ENCODE results near the gene CEACAM1.
A peak's percentile ranks its signal among the peaks of the same experiment; 100 is the strongest.

Gene CEACAM1

GRCh38 chr19:42531313-42531712 is 3.0 kb upstream of the CEACAM1 start:
- peaks cover 13% of the 10 kb centered on the region for H3K4me1 ChIP-seq (ENCODE audit: low read length)

GRCh38 chr19:42529248-42529764 is 1.0 kb upstream of the CEACAM1 start:
- Histone ChIP-seq H4K20me1 (ENCODE audit: insufficient read depth, low read length) (no peaks in the 10 kb centered on the region), H3K79me2 (ENCODE audit: low read length) (no peaks in the 10 kb centered on the region), H3K27me3 (replicated peaks; ENCODE audit: insufficient read depth, low read length) (no peaks in the 10 kb centered on the region), H3K27ac (ENCODE audit: low read length) (no peak overlapping the region), H3K36me3 (replicated peaks; ENCODE audit: insufficient read depth, low read length) (no peaks in the 10 kb centered on the region), H3K4me1 (ENCODE audit: low read length) (peaks cover 13% of the 10 kb centered on the region), H2AFZ (ENCODE audit: low read length) (peak overlapping the region; percentile 86), H3K4me2 (ENCODE audit: low read depth, low read length) (peak overlapping the region; percentile 89; the same call in 1 of the 2 replicates), H3K4me3 (ENCODE audit: low read length) (no peak overlapping the region; the same call in 1 of the 2 replicates), H3K9ac (ENCODE audit: low read length) (no peak overlapping the region), H3F3A (ENCODE audit: insufficient read depth, low read length) (no peaks in the 10 kb centered on the region), H3K9me2 (replicated peaks; ENCODE audit: insufficient read depth, low read length) (no peaks in the 10 kb centered on the region), H3K9me3 (replicated peaks; ENCODE audit: insufficient read depth, low read length) (no peaks in the 10 kb centered on the region)
- DNase-seq: peak; percentile 38
- TF ChIP-seq EZH2phosphoT487 (IDR thresholded peaks at IDR 0.05; ENCODE audit: low read length): no peak
- TF ChIP-seq, protein P1, sequence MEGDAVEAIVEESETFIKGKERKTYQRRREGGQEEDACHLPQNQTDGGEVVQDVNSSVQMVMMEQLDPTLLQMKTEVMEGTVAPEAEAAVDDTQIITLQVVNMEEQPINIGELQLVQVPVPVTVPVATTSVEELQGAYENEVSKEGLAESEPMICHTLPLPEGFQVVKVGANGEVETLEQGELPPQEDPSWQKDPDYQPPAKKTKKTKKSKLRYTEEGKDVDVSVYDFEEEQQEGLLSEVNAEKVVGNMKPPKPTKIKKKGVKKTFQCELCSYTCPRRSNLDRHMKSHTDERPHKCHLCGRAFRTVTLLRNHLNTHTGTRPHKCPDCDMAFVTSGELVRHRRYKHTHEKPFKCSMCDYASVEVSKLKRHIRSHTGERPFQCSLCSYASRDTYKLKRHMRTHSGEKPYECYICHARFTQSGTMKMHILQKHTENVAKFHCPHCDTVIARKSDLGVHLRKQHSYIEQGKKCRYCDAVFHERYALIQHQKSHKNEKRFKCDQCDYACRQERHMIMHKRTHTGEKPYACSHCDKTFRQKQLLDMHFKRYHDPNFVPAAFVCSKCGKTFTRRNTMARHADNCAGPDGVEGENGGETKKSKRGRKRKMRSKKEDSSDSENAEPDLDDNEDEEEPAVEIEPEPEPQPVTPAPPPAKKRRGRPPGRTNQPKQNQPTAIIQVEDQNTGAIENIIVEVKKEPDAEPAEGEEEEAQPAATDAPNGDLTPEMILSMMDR (IDR thresholded peaks at IDR 0.05; ENCODE audit: low read length): peak; percentile 96
- TF ChIP-seq EZH2 (optimal IDR thresholded peaks at IDR 0.05; ENCODE audit: low read depth, low read length): no peak

More at GRCh38 chr19:42531313-42531712, 3.0 kb upstream of the CEACAM1 start:
- Histone ChIP-seq H3K27ac (ENCODE audit: low read length) (no peak overlapping the region), H3K9ac (ENCODE audit: low read length) (no peak overlapping the region), H2AFZ (ENCODE audit: low read length) (no peak overlapping the region), H3K79me2 (ENCODE audit: low read length) (no peaks in the 10 kb centered on the region), H3K36me3 (replicated peaks; ENCODE audit: insufficient read depth, low read length) (no peaks in the 10 kb centered on the region), H3F3A (ENCODE audit: insufficient read depth, low read length) (no peaks in the 10 kb centered on the region), H3K9me2 (replicated peaks; ENCODE audit: insufficient read depth, low read length) (no peaks in the 10 kb centered on the region), H3K4me2 (ENCODE audit: low read depth, low read length) (no peak overlapping the region), H3K4me3 (ENCODE audit: low read length) (no peak overlapping the region), H3K27me3 (replicated peaks; ENCODE audit: insufficient read depth, low read length) (0 out of 2 replicates have a peak, but pooled peaks cover 4% of the 10 kb centered on the region), H4K20me1 (ENCODE audit: insufficient read depth, low read length) (no peaks in the 10 kb centered on the region), H3K9me3 (replicated peaks; ENCODE audit: insufficient read depth, low read length) (no peaks in the 10 kb centered on the region)
- TF ChIP-seq EZH2phosphoT487 (IDR thresholded peaks at IDR 0.05; ENCODE audit: low read length): no peak
- TF ChIP-seq, protein P1 (IDR thresholded peaks at IDR 0.05; ENCODE audit: low read length): no peak
- no peak for TF ChIP-seq EZH2 (optimal IDR thresholded peaks at IDR 0.05; ENCODE audit: low read depth, low read length)
- no peak for DNase-seq

DNA sequence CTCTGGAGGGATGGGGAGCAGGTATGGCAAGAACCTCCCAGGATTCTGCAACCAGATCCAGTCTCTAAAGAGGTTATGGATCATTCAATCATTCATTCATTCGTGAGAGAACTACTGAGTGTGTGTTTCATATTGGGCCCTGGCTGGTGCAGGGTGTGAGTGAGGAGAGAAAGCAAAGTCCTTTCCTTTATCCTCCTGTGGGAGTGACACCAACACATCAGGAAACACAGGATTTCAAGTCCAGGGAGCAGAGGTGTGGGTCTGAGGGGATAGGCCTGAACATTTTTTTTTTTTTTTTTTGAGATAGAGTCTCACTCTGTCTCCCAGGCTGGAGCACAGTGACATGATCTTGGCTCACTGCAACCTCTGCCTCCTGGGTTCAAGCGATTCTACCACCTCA is 3.3 kb downstream of the CEACAM1 start:
- H3K9ac ChIP-seq (ENCODE audit: low read length): no peak overlapping the region
- no peak overlapping the region for H3K4me3 ChIP-seq (ENCODE audit: low read length)
- H3K36me3 ChIP-seq (replicated peaks; ENCODE audit: insufficient read depth, low read length): no peaks in the 10 kb centered on the region
- no peak overlapping the region for H2AFZ ChIP-seq (ENCODE audit: low read length)
- TF ChIP-seq, protein P1 (IDR thresholded peaks at IDR 0.05; ENCODE audit: low read length): no peak
- TF ChIP-seq EZH2phosphoT487 (IDR thresholded peaks at IDR 0.05; ENCODE audit: low read length) (no peak), EZH2 (optimal IDR thresholded peaks at IDR 0.05; ENCODE audit: low read depth, low read length) (no peak)
- H4K20me1 ChIP-seq (ENCODE audit: insufficient read depth, low read length): no peaks in the 10 kb centered on the region
- H3K4me1 ChIP-seq (ENCODE audit: low read length): peaks cover 15% of the 10 kb centered on the region
- H3K9me3 ChIP-seq (replicated peaks; ENCODE audit: insufficient read depth, low read length): no peaks in the 10 kb centered on the region
- no peaks in the 10 kb centered on the region for H3K9me2 ChIP-seq (replicated peaks; ENCODE audit: insufficient read depth, low read length)
- no peak overlapping the region for H3K4me2 ChIP-seq (ENCODE audit: low read depth, low read length)
- no peaks in the 10 kb centered on the region for H3K27me3 ChIP-seq (replicated peaks; ENCODE audit: insufficient read depth, low read length)
- no peaks in the 10 kb centered on the region for H3F3A ChIP-seq (ENCODE audit: insufficient read depth, low read length)
- no peak overlapping the region for H3K27ac ChIP-seq (ENCODE audit: low read length)
- H3K79me2 ChIP-seq (ENCODE audit: low read length): no peaks in the 10 kb centered on the region
- no peak for DNase-seq
